Thyroid gland (tissue), 4 donors: ENCODE results near the gene LYRM4. TPM values are rescaled to one million over a fixed set of nuclear protein-coding genes. Genes with fewer than 3 reads are reported as not detected.

Experiments
- DNase-seq, 2 donors: peaks; one replicate each; pipeline ENCODE4 v3.0.0-alpha.2; 2019
- H3K27ac ChIP-seq, 3 donors: fragments of 200-600 bp; sonication (generic); 1 replicate in 2 of 3; 2 replicates in 1 of 3; pipeline ENCODE4 v1.5.1; 2016 to 2019; ENCODE audit warnings: mild to moderate bottlenecking in 1 of 3, moderate library complexity in 1 of 3
- H3K27me3 ChIP-seq: fragments of 200-600 bp; sonication (generic); one replicate; pipeline ENCODE4 v1.5.1; 2019
- H3K36me3 ChIP-seq, 2 donors: fragments of 200-600 bp; sonication (generic); one replicate each; pipeline ENCODE4 v1.5.1; 2016 to 2019
- H3K4me1 ChIP-seq, 2 donors: fragments of 200-600 bp; sonication (generic); one replicate each; pipeline ENCODE4 v1.5.1; 2017 to 2019
- H3K4me3 ChIP-seq, 3 donors: fragments of 200-600 bp; sonication (generic); replicated peaks in 1 of 3; 1 replicate in 2 of 3; 2 replicates in 1 of 3; pipeline ENCODE4 v1.5.1; 2016; ENCODE audit warnings: mild to moderate bottlenecking in 1 of 3
- H3K9me3 ChIP-seq: fragments of 200-600 bp; sonication (generic); one replicate; pipeline ENCODE4 v1.5.1; 2017
- POLR2A ChIP-seq, 2 donors: fragments of 450-650 bp; IDR thresholded peaks; one replicate each; pipeline ENCODE4 v1.6.1; 2017; ENCODE audit warnings: antibody characterized with exemption in 2 of 2, mild to moderate bottlenecking in 2 of 2, moderate library complexity in 1 of 2
- WGBS, 2 donors: methylation state at CpG; one replicate each; pipeline ENCODE4 v1.1.5; 2017; 5-methylcytosine and 5-hydroxymethylcytosine counted together
- intact Hi-C: fragments of 100-400 bp; cut with DNase I; formaldehyde crosslinking; loops from one replicate; pipeline ENCODE4 v1.15.1; 2023
- total RNA-seq, 4 donors: library from RNA; depleted of rRNA; stranded (reverse); fragments of >200 nt; gene quantifications; one replicate each; pipeline ENCODE4 v1.2.3, GENCODE V29; 2016
- TF ChIP-seq, protein P1 (sequence below), 6 experiments: fragments of 200-600 bp in 3 of 6; fragments of 450-650 bp in 3 of 6; sonication (generic) in 3 of 6; IDR thresholded peaks; one replicate each; pipeline ENCODE4 v1.5.1; 2016 to 2019; ENCODE audit warnings: antibody characterized with exemption in 6 of 6, mild to moderate bottlenecking in 2 of 6, inconsistent platforms in 1 of 6, moderate library complexity in 1 of 6

LYRM4 gene
- total RNA-seq, 4 donors from 2014 or later: 26.7 to 32.2 (median 29.5) TPM

DNA sequence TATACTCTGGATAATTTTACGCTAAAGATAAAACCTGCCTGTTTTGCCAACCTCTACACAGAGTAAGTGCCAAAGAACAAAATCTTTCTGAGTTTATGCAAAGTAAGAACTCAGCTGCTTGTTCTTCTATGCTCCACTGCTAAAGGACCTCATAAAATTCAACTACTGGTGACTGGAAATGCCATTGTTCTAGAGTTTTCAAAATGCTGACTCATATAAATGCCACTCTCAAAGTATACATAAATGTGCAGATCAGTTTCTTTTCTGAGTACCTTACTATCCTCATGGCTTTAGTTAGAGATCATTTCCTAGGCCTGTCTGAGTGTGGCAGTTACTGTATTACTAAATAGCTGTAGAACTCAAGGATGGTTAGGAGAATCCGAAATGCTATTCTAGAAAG, 45.6 kb downstream of the LYRM4 start:
- Histone ChIP-seq H3K36me3 (no peaks in the 10 kb centered on the region), H3K4me1 (peaks cover 35 to 53% of the 10 kb centered on the region in 2 donors), H3K4me3 (no peak overlapping the region), H3K27me3 (no peaks in the 10 kb centered on the region), H3K27ac (peak overlapping the region in 2 of 3 donors; percentile 31 to 67), H3K9me3 (no peaks in the 10 kb centered on the region)
- 69 to 70% methylated on average over 2 of the region's 2 CpGs for WGBS, 2 donors
- TF ChIP-seq, protein P1, sequence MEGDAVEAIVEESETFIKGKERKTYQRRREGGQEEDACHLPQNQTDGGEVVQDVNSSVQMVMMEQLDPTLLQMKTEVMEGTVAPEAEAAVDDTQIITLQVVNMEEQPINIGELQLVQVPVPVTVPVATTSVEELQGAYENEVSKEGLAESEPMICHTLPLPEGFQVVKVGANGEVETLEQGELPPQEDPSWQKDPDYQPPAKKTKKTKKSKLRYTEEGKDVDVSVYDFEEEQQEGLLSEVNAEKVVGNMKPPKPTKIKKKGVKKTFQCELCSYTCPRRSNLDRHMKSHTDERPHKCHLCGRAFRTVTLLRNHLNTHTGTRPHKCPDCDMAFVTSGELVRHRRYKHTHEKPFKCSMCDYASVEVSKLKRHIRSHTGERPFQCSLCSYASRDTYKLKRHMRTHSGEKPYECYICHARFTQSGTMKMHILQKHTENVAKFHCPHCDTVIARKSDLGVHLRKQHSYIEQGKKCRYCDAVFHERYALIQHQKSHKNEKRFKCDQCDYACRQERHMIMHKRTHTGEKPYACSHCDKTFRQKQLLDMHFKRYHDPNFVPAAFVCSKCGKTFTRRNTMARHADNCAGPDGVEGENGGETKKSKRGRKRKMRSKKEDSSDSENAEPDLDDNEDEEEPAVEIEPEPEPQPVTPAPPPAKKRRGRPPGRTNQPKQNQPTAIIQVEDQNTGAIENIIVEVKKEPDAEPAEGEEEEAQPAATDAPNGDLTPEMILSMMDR (IDR thresholded peaks at IDR 0.05): no peak
- no peak for TF ChIP-seq POLR2A (IDR thresholded peaks at IDR 0.05)
- intact Hi-C loops: loop anchor here (10.0 kb wide), 2 partner anchors 70 to 90 kb away; no protein-coding TSS in a partner anchor
- DNase-seq: no peak

DNA sequence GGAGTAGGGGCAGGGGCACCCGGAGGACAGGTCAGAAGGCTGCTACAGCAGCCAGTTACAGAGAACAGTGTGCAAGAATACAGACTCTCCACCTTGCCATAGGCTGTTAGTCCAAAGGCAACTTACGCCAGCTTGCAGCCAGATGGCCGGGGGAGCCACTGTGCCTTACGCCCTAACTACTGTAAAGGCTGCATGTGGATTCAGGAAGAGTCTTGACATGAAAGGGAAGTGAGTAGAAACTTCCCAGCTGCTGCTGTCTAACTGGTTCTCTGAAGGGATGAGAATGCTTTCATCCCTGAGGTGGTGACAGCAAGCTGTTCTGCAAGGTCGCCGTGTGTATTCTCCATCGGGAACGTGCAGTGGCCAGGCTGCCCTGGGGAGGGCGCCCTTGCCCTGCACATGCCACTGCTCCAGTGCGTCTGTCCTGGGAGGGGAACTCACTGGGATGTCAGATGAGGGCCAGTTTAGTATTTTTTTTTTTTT, 46.1 kb downstream of the LYRM4 start:
- Histone ChIP-seq H3K27me3 (no peaks in the 10 kb centered on the region), H3K27ac (peak overlapping the region; percentile 31 to 67 (median 43)), H3K4me1 (peaks cover 30 to 48% of the 10 kb centered on the region in 2 donors), H3K36me3 (no peaks in the 10 kb centered on the region), H3K9me3 (no peaks in the 10 kb centered on the region), H3K4me3 (no peak overlapping the region)
- peak; percentile 78 for DNase-seq
- intact Hi-C loops: loop anchor here (10.0 kb wide), 2 partner anchors 70 to 90 kb away; no protein-coding TSS in a partner anchor
- 56 to 65% methylated on average over 10 of the region's 10 CpGs for WGBS, 2 donors
- TF ChIP-seq POLR2A (IDR thresholded peaks at IDR 0.05): no peak
- TF ChIP-seq, protein P1 (IDR thresholded peaks at IDR 0.05): peak; percentile 32 to 96 (median 84)

GRCh38 chr6:5213836-5214235, 46.9 kb downstream of the LYRM4 start:
- Histone ChIP-seq H3K4me1 (peaks cover 25 to 42% of the 10 kb centered on the region in 2 donors), H3K9me3 (no peaks in the 10 kb centered on the region), H3K27me3 (no peaks in the 10 kb centered on the region), H3K4me3 (no peak overlapping the region), H3K27ac (peak overlapping the region in 1 of 3 donors; percentile 67), H3K36me3 (no peaks in the 10 kb centered on the region)
- intact Hi-C loops: loop anchor here (10.0 kb wide), 2 partner anchors 69 to 91 kb away; no protein-coding TSS in a partner anchor
- no peak for DNase-seq
- WGBS, 2 donors: 89 to 94% methylated on average over 8 of the region's 8 CpGs
- TF ChIP-seq, protein P1 (IDR thresholded peaks at IDR 0.05): no peak
- no peak for TF ChIP-seq POLR2A (IDR thresholded peaks at IDR 0.05)

GRCh38 chr6:5211492-5211891, 49.3 kb downstream of the LYRM4 start:
- Histone ChIP-seq H3K4me3 (no peak overlapping the region), H3K27me3 (no peaks in the 10 kb centered on the region), H3K27ac (no peak overlapping the region), H3K36me3 (no peaks in the 10 kb centered on the region), H3K9me3 (no peaks in the 10 kb centered on the region), H3K4me1 (peaks cover 28 to 47% of the 10 kb centered on the region in 2 donors)
- TF ChIP-seq, protein P1 (IDR thresholded peaks at IDR 0.05): no peak
- TF ChIP-seq POLR2A (IDR thresholded peaks at IDR 0.05): no peak
- no peak for DNase-seq
- WGBS, 2 donors: 97 to 100% methylated on average over 1 of the region's 1 CpG
- intact Hi-C loops: loop anchor here (10.0 kb wide), 2 partner anchors 67 to 93 kb away; no protein-coding TSS in a partner anchor

DNA sequence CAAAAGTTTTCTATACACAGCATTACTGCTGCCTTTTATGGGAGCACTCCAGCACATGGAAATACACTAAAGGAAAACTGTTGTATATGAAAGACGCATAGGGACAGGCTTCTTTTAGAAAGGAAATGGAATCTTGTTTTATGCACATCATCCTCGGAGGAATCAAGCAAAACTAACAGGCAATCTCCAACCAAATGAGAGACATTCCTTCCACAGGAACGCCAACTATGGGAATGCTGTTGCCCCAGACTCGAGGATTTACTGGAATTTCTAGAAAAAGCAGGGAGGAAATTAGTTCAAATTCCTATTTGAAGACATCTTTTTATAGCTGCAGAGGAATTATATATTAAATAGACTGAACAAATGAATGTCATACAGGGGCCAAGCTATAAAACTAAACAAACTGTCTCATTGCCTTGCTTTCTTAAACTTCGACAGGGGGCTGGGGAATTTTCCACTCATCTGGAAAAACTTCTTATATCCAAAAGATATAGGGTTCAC, 52.2 kb downstream of the LYRM4 start:
- H3K4me1 ChIP-seq: peaks cover 25 to 41% of the 10 kb centered on the region in 2 donors
- H3K27ac ChIP-seq: no peak overlapping the region
- H3K27me3 ChIP-seq: no peaks in the 10 kb centered on the region
- H3K9me3 ChIP-seq: no peaks in the 10 kb centered on the region
- 72 to 76% methylated on average over 5 of the region's 5 CpGs for WGBS, 2 donors
- H3K36me3 ChIP-seq: no peaks in the 10 kb centered on the region
- no peak overlapping the region for H3K4me3 ChIP-seq
- TF ChIP-seq, protein P1 (IDR thresholded peaks at IDR 0.05): no peak
- TF ChIP-seq POLR2A (IDR thresholded peaks at IDR 0.05): no peak
- no peak for DNase-seq
- intact Hi-C loops: no loop called here
